ENCODE data around the gene PELO.

The PELO gene

DNA sequence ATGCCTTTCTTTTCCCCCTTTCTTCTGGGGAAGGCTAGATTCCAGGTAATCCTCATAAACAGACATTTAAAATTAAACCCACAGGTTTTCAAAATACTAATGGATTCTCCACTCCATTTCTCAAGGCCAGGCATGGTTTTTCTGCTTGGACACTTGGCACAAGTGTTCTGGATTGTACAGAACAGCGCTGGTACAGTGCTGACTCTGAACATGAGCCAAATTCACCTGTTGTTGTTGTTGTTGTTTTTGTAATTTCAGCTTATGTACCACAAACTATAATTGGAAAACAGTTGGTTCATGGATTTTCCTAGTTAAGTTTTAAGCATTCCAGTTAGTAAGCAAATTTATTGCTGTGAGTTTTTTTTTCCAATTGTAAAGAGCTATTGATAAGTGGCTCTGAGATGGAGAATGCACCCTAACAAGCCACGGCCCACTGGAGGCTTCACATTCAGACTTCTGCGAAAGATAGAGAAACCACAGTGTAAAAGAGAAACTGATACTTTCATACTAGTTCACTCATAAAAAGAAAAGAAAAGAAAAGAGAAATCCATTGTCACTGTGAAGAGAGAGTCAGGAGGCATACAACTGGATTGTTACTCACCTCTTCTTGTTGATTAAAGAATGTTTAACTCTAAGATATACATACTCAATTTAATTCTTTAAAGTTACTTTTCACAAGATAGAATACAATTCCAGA lies 16.2 kb upstream of the PELO start:
- DNase-seq (ENCODE audit: low spot score), result no peak

DNA sequence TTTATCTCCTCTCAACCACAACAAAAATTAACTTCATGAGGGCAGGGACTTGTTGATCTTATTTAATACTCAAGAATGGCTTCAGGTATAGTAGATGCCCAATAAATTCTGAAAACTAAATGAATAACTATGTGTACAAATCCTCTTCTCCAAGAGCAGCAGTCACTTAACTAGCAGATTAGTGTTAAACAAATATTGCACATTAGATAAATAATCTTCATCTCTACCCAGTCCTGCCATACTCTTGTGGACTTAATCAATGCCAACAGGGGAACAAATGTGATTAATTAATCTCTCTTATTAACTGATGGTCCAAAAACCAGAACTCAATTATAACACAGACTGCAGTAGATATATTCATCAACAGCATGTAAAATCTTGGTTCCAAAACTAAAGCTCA lies 15.0 kb upstream of the PELO start:
- no peak for DNase-seq (ENCODE audit: low spot score)

DNA sequence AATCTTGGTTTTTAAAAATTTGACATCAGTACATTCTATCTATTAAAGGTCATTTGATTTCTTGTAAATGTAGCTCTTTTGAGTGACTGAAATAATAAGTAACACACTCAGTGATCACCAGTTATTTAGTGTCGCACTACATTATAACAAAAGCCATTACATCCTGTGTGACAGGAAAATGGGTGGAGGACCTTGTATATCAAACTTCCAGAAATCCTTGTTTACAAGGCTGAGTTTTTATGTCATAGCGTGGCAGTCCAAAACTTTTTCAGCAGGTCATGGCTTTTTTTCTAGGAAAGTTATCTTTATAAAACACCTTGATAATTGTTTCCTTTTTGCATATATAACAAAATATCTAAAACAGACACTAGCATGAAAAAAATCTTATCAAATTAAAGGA lies 14.4 kb upstream of the PELO start:
- DNase-seq (ENCODE audit: low spot score), result no peak

DNA sequence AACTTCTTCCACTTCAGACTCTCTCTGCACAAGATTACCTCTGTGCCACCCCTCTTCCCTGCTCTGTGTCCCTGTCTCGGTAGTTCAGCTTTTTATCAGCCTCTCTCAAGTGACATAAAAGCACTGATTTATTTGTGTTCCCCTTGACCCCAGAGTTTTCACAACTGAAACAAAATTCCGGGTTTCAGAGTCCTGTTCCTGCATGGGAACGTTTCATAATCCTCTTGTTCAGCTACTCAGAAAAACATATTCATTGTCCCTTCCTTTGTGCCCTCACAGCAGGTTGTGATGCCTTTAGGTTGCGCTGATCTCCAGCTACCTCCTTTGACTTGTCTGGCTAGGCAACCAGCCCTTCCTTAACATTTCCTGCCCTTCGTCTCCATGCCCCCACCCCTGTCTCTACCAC lies 13.7 kb upstream of the PELO start:
- no peak for DNase-seq (ENCODE audit: low spot score)

DNA sequence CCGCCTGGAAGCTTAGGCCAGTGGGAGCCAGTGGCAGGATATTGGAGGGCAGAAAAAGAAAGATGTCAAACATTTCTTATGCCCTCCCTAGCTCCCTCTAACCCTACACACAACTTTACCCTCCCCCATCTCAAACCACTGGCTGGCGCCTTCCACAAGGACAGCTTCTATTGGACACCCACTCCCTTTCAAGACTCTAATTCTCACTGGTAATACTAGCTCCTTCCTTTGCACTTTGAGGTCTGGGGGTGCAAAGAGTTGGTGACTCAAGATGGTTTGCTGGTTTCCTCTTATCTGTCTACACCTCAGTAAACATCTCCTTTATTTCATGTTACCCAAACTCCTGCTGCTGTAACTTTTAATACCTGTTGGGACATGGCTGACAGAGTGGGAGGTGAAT lies 11.6 kb upstream of the PELO start:
- DNase-seq (ENCODE audit: low spot score), result no peak

DNA sequence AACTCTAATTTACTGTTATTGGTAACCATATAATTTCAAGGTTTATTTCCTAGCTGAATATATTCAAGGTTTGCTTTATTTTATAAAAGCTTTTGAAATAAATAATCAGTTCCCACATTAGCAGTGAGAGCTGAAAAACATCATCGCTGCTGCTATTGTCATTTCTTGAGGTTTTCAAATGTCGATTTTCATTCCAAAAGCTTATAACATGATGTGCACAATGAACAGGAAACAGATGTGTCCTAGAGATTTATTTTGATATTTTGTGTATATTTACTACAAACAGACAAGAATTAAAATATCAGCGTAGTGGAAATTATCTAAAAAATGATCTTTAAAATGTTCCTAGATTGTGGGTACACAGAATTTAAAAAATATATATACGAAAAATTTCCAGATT lies 10.5 kb upstream of the PELO start:
- DNase-seq (ENCODE audit: low spot score), result no peak

DNA sequence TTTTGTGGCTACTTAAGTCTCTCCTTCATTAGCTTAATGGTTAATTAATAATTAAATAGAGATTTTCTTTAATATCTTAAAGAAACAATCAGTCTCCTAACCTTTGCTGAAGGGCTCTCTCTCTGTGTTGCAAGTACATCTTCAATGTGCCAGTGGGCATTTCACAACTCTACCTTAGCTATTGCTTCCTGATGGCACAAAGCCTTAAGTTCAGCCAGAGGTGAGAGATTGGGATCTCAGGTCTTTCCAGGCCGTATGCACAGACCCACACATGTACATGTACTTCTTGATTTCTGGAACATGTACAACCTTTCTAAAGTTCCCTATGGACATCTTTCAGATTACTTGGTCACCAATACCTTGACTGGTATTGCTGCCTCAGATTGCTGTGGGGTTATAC lies 8.9 kb upstream of the PELO start:
- no peak for DNase-seq (ENCODE audit: low spot score)

DNA sequence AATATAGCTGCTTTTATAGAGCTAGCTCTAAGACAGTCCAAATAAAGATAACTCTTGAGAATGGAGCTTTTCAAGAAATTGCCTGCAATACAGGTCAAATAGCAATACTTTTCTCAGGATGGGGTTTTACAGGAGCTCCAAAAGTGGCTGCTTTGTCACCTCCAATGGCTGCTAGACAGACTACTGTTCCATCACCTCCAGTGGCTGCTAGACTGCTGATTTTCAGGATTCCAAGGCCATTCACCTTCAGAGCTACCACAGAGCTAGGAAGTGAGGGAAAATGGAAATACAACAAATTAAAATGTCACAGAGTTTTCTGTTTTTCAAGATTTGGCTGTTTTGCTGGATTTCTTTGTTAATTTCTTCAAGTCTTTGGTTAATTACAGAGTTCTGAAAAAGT lies 8.5 kb upstream of the PELO start:
- no peak for DNase-seq (ENCODE audit: low spot score)

DNA sequence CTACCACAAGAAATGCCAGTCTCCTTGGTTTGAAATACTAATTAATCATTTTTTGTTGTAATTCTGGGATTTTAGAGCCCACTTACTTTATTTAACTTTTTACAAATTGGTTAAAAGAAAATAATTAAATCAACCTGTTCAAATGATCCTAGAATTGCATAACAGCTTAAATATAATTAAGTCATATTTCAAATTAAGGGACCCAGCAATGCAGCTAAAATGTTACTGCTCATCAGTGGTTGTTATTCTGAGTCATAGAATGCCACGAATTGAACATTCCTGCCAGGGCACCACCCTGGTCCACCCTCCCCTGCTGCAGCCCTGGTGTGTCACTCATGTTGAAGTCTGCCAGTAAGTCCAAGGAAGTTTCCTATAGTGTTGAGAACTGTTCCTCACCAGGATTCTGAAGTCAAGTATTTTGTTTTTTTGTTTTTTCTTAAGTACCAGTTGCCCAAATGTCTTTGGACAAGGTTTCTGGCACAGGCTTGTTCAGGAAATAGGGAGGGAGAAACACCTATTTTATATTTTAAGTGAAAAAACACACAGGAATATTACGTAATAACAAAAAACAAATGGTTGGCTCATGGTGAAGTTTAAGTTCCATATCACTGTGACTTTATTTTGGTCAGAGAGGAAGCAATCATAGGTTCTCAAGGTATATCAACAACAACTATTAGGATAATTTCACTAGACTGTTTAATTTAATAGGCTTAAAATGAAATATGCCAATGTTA lies 4.3 kb upstream of the PELO start:
- no peak for DNase-seq (ENCODE audit: low spot score)

DNA sequence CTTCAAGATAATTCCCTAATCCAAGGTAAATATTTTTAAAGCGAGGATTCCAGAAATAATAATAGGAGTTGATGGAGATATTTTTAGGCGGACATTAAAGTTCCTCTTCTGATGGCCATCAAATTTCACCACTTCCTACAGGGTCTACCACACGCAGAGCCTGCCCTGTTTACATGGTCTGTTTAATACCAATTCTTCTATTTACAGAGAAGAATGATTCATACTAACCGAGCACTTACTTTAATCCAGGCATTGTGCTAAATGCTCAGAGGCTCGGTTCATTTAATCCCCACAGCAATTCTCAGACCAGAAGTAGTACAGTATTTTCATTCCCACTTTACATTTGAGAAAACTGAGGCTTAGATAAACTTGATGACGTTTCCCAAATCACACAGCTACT lies 3.0 kb upstream of the PELO start:
- no peak for DNase-seq (ENCODE audit: low spot score)

DNA sequence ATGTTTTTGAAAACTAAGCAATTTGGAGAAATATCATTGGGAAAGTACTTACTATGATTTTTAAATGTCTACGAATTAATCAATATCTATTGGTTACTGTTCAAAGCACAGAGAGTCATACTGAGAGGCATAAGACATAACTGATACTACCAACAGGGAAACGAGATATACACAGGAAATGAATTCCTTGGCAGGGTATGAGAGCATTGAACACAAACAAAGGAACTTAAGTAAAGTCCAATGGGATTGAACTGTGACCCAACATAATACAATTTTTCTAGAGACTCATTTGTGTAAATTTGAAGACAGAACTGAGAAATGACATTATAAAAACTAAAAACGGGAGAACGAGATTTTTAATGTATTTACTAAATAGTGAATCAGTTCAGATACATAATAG lies 1.3 kb upstream of the PELO start:
- DNase-seq (ENCODE audit: low spot score), result no peak

DNA sequence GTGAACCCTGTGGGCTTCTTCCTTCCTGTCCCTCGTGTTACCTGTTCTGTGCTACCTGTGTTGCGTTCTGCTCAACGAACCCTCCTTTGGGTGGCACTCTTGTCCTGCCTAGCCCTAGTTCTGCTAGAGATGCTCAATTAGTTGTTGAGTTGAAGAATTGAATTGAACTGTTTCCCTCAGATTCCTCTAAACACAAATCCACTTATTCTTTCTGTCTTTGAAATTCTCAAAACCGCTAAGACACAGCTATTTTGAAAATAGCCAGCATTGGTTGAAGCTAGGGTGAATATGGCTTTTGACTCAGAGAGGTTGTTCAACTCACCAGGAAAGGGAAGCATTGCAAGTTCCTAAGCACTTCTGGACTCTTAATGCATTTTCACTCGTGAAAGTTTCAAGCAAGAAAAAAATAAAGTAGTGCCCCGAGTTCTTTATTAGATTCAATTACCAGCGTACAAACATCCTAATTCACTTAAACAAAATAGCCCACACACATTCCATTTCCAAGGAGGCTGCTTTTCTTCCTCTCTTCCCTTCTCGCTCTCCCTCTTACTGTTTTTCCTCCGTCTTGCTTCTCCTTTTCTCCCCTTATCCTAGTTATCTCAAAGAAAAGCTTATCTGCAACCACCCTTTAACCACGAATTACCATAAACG lies 642 bp upstream of the PELO start:
- DNase-seq (ENCODE audit: low spot score), result peak; percentile 25

DNA sequence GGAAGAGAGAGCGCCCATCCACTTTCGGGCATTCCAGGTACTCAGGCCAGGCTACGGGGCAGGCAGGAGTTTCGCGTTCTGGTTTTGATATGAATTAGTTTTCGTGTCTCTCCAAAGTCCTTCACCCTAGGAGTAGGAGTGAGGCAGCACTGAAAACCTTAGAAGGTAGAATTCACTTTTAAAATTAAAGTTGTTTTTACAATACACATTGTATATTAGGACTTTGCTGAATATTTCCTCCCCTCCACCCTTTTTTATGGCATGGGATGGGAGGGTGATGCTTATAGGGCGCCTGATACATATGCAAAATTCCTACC lies 747 bp downstream of the PELO start:
- no peak for DNase-seq (ENCODE audit: low spot score)

DNA sequence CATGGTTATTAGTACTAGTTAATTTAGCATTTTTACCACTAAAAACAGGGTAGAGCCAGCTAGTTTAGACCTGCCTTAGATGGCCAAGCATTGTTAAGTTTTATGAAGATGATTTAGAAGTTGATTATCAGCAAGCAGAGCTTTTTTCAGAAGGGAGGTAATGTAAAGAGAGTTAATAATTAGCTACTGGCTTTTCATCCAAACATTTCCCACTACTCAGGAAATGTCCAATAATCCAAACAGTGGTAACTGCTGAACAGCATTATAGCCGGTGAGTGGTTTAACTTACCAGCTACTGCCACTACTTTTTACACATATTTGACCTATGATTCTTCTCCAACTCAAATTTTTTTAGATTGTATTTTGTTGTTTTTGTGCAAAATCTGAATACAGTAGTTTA lies 1.7 kb downstream of the PELO start:
- DNase-seq (ENCODE audit: low spot score), result no peak

DNA sequence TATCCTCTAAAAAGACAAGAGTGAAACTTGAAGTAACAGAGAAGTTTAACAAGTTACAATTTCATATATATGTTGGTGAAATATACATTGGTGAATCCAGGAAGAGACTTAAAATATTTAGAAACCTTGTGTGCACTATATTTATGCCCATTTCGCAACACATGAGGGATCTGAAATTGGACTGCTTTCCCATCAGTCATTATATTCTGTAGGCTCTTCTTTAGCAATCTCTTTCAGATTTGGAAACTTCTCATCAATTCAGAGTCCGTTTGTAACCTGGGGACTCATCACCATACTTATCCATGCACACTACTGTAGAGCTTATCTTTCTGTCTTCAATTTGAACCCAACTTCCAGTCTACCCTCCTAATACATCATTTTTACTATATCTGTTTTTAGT lies 2.1 kb downstream of the PELO start:
- no peak for DNase-seq (ENCODE audit: low spot score)

DNA sequence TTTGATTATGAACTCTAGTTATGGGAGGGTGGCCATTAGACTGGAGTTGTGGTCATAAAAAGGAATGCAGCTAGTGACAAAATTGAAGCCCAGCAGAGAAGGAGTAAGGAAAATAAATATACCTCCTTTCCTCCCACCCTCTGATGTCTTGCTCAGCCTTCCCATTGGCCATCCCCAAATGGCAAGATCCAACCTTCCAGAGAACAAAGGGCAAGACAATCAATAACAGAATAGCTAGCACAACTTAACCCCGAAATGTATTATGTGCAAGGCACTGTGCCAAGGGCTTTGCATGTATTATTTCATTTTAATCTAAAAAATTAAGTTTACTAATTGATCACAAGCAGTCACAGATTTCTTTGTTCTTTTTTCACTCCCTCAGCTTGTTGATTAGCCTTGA lies 3.6 kb downstream of the PELO start:
- DNase-seq (ENCODE audit: low spot score), result no peak

DNA sequence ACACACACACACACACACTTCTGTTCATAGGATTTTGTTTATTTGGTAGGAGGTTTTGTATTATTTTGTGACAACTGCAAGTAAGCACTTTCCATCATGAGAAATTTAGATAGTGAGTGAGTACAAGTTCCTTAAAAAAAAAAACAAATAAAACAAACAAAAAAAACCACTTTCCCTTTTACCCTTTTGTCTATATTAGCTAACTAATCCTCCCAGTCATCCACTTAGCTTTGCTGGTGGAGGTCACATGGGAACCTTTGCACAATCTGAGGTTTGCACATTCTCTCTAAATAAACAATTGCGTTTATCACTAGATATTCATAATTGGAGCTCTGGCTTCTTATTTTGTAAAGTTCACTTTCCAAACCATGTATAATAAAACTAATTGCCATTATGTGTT lies 6.8 kb downstream of the PELO start:
- no peak for DNase-seq (ENCODE audit: low spot score)

DNA sequence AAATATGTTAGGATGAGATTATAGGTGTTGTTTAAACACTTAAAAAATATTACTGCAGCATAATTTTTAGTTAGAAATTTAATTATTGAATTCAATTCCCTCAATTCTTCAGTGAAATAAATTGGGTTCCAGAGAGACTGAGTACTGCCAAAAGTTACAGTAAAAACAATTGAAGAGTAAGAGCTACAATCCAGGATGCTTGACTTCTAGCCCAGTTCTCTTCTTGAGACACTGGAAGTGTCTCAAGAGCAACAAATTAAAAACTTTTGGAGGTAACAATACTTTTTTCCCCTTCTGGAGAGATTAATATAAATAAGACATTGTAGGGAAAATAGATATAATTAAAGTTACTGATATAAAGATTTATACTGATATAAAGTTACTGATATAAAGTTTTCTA lies 8.3 kb downstream of the PELO start:
- DNase-seq (ENCODE audit: low spot score), result no peak

DNA sequence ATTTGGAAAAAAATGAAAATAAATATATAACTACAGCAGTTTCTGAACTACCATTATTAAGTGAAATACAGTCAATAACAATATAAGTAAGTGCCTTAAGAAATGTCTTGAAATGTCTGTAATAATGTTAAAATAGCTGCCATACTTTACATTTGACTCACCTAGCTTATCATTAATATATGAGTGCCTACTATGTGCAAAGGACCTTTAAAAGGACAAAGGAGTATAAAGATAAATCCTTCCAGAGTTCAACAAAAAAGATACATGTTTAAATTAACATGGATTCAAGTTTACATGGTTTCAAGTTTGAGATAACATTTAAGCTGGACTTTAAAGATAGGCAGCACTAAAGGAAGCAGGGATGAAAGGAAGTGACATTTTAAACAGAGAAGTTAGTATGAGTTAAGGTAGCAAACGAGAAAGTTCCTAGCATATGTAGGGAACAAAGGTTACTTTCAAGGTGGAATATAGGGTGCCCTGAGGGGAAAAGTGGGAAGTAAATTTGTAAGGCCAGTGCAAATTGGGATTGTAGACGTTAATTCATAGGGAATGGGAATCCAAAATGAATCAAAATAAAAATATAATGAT lies 8.9 kb downstream of the PELO start:
- DNase-seq (ENCODE audit: low spot score), result no peak

DNA sequence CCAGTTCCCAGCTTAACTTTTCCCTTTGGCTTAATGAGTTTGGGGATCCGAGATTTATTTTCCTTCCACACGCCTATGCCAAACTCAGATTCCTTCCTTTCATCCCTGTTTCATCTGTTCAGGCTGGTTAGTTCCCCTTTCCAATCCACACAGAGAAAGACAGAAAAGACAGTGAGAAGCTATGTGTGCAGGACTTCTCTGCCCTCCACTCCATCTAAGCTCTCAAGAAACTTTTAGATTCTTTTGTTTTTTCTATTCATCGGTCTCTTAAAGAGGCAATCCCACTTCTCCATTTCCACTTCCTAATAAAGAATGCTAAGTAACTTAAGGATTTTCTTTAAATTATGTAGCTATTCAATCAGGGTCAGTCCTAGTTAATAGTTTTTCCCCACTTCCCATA lies 11.2 kb downstream of the PELO start:
- peak; percentile 37 for DNase-seq (ENCODE audit: low spot score)

DNA sequence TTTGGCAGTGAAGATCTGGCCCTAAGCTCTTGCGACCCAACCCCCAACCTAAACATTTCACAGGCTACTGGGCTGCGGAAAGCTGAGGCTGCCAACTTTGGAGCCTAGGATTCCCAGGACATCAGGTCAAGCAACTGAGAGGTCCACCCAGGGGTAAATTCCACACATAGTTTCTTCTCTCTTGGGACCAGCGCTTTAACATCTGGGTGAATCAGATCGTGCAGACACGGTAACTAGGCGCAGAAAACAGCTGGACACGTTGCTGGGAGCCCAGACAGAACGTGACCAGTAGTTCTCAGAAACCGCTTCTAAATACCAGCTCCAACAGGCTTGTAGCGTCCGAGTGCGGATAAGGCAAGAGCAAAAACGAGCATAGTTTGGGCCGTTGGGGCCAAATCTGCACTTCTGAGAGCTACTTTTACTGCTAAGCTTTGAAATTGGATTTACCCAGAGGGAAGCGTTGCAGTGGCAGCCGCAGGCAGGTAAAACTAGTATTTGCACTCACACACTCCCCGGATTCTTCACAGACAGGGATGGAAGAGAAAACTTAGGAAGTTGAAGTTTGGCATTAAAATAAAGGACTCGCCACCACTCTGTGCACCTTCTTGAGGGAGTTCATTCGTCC lies 11.8 kb downstream of the PELO start:
- no peak for DNase-seq (ENCODE audit: low spot score)

DNA sequence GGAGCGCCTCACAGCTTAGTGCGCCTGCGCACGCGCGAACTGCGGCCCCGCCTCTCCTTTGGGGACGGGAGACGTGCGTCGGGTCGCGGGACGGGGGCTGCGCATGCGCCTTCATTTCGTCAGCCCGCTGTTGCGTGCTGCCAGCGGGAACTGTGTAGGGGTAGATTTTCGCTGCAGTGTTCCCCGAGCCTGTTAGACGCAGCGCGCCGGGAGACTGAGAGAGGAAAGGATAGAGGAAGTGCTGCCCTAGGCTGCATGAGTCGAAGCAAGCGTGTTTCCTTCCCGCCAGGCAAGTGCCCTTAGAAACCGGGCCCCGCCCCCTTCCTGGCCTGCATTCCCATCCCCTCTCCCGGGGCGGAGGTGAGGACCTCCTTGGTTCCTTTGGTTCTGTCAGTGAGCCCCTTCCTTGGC lies 12.3 kb downstream of the PELO start:
- DNase-seq (ENCODE audit: low spot score), result peak; percentile 94
